Measurements from ENCODE around the gene MMP14.
"Not testable (repeated sequence)": the region's sequence is repeated elsewhere in the genome, so short reads cannot be mapped to it uniquely, and the experiment has no call there.

The MMP14 gene

GRCh38 chr14:22814941-22815713 lies 21.3 kb upstream of the MMP14 start, which contains the start of gene SLC7A7:
Gene SLC7A7, minus strand, starts transcription at chr14:22815435. Its CDS starts 2,037 bp downstream, at chr14:22813398.
- no peak for DNase-seq

- DNase-seq = no peak
Observed at GRCh38 chr14:22819151-22819988, 17.0 kb upstream of the MMP14 start.

GRCh38 chr14:22820731-22821130 lies 15.7 kb upstream of the MMP14 start:
- no peak for DNase-seq

- DNase-seq = no peak
Observed at GRCh38 chr14:22821193-22822015, 15.0 kb upstream of the MMP14 start.

- DNase-seq = no peak
Observed at GRCh38 chr14:22822016-22822570, 14.3 kb upstream of the MMP14 start.

GRCh38 chr14:22822571-22823098 lies 13.8 kb upstream of the MMP14 start:
- DNase-seq = peak; percentile 88

- DNase-seq = peak; percentile 65
Observed at GRCh38 chr14:22824711-22825359, 11.6 kb upstream of the MMP14 start.

- DNase-seq = not testable (repeated sequence)
Observed at GRCh38 chr14:22829076-22829660, 7.2 kb upstream of the MMP14 start.

- DNase-seq = peak; percentile 97
Observed at GRCh38 chr14:22829661-22830442, 6.5 kb upstream of the MMP14 start, which contains the start of gene MRPL52. Gene MRPL52, plus strand, starts transcription at chr14:22829887. Its CDS starts 26 bp downstream, at chr14:22829913.

GRCh38 chr14:22830443-22831010 lies 5.9 kb upstream of the MMP14 start:
- peak; percentile 26 for DNase-seq

GRCh38 chr14:22835505-22835904 lies 880 bp upstream of the MMP14 start:
- no peak for DNase-seq

- DNase-seq = peak; percentile 75
Observed at GRCh38 chr14:22837114-22837749, 847 bp downstream of the MMP14 start.

GRCh38 chr14:22837750-22838538 lies 1.6 kb downstream of the MMP14 start:
- DNase-seq = peak; percentile 20

GRCh38 chr14:22838631-22839041 lies 2.3 kb downstream of the MMP14 start:
- DNase-seq = peak; percentile 57

- DNase-seq = no peak
Observed at GRCh38 chr14:22839159-22839779, 2.9 kb downstream of the MMP14 start.

- DNase-seq = no peak
Observed at GRCh38 chr14:22841311-22841710, 4.9 kb downstream of the MMP14 start.

GRCh38 chr14:22841769-22842168 lies 5.4 kb downstream of the MMP14 start:
- DNase-seq = no peak

Data from hematopoietic multipotent progenitor cell treated with erythropoietin and hydrocortisone succinate and interleukin-3 and kit ligand, for 6 days (in vitro differentiated cells).